HG03097 (cell line): ENCODE data around the gene GSTK1.
"Not testable (repeated sequence)": the region's sequence is repeated elsewhere in the genome, so short reads cannot be mapped to it uniquely, and the experiment has no call there.

ENCODE experiments used
- ATAC-seq: cut with Tn5 transposase; IDR thresholded peaks from one replicate; pipeline ENCODE4 v1.9.1; 2021; ENCODE audit not compliant: unreplicated experiment, low FRiP score

GSTK1 gene

DNA sequence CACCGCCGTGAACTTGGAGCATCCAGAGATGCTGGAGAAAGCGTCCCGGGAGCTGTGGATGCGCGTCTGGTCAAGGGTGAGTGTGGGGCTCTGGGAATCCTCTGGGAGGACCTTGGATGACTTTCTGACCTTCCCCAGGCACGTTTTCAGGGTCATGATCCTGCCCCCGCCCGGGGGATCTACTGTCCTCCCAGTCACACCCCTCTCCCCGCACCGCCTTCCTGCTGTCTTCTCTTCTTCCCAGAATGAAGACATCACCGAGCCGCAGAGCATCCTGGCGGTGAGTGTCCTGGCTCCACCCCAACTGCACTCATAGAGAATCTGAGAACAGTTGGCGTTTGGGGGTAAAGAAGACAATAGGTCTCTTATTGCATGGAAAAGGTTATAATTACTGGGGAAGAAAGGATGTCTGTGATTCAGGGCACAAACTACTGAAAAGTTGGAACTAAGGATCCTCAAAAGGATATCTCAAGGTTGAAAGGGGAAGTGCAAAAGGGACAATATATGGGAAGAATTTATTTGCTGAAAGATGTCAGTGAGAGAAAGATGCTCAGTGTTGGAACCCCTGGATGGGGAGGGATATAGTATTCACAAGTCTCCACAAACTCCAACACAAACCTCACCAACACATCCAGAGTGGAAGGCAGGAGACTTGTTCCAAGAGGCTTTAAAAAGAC is 1.9 kb downstream of the GSTK1 start:
- no peak for ATAC-seq

DNA sequence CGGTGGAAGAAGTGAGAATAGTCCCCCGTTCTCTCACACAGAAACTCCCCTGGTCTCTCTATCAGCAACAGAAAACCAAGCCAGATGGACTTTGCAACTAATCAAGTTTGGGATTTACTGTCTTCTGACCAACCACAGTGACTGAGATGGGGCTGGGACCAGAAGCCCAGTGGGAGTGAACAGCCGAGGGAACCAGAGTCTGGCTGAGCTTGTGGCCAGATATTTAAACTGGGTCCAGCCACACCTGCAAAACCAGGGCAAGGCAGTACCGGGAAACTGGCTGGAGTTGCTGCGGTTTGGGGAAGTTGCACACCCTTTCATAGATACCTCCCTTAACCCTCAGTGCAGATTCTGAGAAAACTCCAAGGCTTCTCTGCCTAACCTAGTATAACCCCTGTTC is 6.0 kb downstream of the GSTK1 start:
- ATAC-seq: no peak

DNA sequence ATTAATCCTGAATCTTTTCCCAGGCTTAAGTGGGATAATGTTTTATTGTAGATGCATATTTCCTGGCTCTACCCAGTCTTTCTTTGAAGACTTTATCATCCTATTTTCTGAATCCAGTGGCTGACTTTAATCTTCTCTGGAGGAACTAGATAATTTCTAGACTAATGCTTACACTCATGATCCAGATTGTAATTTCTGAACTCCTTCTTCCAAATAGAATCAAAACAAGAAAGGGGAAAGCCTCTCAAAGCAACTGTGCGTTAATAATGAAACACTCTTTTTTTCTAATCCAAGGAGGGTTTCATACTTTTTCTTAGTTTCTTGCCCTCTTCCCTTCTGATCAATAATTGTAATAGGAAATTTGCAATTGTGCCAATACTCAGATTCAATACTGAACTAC is 8.0 kb downstream of the GSTK1 start:
- ATAC-seq: no peak

DNA sequence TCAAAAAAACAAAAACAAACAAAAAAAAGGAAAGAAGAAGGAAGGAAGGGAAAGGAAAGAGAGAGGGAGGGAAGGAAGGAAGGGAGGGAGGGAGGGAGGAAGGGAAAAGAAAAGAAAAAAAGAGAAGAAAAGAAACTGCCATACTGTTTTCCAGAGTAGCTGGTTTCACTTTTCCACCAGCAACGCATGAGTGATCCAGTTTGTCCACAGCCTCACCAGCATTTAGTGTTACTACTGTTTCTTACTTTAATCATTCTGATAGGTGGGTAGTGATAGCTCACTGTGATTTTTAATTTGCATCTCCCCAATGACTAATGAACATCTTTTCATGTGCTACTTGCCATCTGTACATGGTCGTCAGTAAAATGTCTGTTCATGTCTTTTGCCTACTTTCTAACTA is 9.6 kb downstream of the GSTK1 start:
- ATAC-seq: no peak

DNA sequence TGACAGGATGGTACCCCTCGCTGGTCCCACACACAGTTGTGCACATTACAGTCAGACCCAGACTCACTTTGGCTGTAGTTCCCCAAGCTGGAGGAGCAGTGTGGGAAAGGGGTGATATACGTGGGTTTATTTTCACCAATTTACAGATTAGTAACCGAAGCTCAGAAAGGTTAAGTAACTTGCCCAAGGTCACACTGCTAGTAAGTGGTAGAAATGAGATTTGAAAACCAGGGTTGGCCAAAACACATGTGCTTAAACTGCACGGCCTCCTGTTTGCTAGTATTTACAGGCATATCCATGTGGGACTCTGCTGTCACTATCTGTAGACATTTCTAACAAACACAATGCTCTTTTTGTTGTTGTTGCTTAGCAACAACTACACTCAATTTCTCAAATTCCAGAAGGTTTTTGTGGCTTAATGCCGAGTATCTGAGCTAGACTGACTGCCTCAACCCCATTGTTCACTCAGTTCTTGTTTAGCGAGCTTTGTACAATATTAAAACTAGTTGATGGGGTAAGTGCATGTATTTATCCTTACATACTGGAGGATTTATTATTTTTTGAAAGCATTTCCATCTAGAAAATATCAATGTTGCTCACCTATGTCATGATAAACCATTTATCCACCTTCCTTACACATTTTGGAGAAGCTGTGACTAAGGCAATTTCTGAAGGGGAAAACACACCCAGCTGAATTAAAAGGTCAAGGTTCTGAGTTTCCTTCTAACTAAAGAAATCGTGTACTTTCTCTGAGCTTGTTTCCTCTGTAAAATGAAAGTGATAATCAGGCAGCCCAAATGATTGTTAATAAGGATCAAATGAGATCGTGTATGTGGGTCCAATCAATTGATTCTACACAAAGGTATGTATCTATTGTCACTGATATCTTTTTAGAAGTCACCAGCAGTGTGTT is 16.2 kb downstream of the GSTK1 start:
- no peak for ATAC-seq

DNA sequence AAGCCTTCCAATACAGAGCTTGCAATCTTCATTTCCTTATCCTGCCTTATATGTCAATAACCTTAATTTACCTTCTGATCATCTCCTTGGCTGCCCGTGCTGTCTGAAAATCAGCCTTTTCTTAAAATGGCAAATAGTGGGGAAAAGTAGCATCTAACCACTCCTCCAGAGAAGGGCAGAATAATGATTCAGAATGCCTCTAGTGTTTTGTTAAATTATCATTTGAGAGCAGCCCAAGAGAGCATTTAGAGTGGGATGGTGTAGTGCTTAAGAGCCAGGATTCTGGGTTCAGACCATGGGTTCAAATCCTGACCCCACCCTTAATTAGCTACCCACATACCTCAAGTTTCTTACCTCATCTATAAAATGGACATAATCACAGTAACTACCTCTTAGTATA is 16.9 kb downstream of the GSTK1 start:
- ATAC-seq: no peak

DNA sequence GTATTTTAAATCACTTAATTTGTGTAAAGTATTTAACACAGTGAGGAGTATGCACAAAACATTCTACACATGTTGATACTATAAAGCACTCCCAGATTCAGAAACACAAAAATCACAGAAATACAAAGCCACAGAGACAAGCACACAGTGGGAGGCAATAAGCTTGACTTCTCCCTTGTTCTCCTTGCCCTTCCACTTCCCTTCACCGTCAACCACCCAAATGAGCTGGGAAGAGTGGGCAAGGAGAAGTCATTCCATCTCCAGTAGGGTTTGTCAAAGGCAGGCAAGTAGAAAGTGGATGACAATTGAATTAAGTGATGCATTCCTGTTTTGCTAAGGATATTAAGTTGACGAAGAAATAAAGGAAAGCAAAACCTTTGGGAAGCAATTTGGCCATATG is 17.3 kb downstream of the GSTK1 start:
- no peak for ATAC-seq

DNA sequence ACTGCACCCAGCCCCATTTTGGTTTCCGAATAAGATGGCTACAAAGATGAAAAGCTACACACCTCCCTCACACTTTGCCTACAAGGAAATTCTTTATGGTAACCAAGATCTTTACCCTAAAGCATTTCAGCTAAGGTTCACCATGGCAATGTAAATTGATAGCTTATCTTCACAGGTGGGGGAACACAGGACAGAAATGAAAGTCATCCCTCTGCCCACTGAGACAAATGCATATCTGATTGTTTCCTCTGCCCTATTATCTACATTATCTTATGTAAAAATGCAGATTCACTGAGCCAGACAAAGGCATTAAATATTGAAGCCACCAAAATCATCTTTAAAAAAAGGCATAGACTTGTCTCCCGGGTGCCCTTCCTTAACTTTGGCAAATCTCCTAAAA is 18.3 kb downstream of the GSTK1 start:
- ATAC-seq: no peak

DNA sequence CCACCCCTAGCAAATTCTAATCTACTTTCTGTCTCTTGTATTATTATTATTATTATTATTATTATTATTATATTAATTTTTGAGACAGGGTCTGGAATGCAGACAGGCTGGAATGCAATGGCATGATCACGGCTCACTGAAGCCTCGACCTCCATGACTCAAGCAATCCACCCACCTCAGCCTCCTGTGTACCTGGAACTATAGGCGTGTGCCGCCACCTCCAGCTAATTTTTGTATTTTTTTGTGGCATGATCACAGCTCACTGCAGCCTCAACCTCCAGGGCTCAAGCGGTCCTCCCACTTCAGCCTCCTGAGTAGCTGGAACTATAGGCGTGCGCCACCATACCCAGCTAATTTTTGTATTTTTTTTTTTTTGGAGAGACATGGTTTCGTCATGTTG is 18.9 kb downstream of the GSTK1 start:
- ATAC-seq: no peak

DNA sequence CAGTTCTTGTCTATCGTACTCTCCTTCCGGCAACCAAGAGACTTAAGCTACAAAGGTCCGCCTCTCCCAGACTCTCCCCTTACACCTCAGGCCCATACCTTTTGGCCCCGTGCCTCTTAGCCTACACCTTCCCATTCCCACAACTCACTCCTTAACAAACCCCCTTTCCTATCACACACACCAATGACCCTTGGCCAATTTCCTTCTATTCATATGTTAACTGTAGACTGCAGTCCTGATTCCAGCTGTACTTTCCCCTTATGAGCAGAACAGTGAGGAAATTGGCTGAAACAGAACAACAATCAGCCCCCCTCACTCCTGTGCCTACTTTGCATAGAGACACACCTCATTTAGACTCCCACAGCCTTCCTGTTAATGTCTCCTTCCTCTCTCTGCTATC is 20.1 kb downstream of the GSTK1 start:
- no peak for ATAC-seq

DNA sequence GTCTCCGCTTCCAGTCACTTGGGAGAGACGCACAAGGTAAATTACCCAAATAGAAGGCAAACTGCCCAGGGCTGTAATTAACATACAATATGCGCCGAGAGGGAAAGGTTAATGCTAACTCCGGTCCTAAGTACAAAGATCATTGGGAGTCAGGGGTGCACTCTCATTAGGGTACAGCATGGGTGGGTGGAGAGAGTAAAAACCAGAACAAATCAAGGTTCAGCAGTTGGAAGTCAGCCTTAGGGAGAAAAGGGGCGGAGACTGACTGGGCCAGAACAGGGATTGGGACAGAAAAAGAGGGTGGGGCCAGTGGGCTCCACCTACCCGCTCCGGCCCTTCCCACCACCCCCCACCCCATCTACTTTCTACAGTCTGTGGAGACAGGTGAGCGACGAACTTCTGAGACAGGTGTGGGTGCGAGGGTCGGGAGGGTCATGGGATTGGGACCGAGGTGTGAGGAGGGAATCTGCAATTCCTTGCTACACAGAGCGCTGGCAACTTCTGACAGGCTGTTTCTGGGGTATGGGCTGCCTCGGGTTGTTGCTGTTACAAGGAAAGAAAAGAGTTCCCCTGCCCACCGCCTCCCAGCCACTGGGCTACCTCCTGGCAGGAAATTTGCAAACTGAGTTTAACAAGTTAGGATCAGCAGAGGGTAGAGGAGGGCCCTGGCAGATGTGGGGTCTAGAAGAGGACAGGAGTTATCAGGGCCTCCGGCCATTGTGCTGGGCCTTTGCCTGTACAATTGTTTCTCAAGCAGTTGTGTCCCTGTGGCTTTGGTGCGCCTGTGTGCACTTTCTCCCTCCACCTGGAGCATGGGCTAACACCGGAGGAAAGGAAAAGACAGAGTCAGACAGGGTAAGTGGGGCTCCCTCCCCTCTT is 21.6 kb downstream of the GSTK1 start, which contains the start of gene TMEM139:
TMEM139 (plus strand) TSS at position 368 of the 879 bp plus-strand sequence. CDS start 1,000 bp downstream, outside the sequence.
- no peak for ATAC-seq

DNA sequence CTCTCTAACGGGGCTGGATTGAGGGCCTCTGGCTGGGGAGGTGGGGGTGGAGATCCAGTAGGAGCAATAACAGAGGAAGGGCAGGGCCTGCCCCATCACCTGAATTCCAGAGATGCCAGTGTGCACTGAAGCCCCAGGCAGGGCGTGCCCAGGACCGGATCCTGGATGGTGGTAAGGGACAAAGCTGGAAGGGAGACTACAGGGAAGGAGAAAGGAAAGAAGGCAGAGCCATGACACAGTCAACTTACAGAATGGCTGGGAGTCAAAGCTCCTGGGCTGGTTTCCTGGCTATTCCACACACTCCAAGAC is 22.2 kb downstream of the GSTK1 start:
- ATAC-seq: no peak

DNA sequence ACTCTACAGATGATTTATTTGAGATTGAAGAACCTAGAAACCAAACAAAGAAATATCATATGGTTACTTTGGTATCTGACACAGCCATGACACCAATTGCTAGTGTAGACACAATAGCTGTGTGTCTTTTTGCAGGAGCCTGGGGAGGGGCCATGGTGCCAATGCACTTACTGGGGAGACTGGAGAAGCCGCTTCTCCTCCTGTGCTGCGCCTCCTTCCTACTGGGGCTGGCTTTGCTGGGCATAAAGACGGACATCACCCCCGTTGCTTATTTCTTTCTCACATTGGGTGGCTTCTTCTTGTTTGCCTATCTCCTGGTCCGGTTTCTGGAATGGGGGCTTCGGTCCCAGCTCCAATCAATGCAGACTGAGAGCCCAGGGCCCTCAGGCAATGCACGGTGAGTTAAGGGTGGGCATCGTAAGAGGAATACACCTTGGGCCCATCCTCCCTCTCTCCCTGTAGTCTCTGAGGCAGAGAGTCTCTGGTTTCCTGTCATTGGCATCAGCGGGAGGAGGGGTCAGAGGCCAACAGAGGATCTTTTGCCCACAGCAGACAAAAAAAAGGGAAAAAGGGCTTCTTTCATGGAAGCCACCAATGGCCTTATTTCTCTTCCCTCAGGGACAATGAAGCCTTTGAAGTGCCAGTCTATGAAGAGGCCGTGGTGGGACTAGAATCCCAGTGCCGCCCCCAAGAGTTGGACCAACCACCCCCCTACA is 22.7 kb downstream of the GSTK1 start:
- ATAC-seq: no peak

DNA sequence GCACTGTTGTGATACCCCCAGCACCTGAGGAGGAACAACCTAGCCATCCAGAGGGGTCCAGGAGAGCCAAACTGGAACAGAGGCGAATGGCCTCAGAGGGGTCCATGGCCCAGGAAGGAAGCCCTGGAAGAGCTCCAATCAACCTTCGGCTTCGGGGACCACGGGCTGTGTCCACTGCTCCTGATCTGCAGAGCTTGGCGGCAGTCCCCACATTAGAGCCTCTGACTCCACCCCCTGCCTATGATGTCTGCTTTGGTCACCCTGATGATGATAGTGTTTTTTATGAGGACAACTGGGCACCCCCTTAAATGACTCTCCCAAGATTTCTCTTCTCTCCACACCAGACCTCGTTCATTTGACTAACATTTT is 23.3 kb downstream of the GSTK1 start:
- ATAC-seq: no peak

DNA sequence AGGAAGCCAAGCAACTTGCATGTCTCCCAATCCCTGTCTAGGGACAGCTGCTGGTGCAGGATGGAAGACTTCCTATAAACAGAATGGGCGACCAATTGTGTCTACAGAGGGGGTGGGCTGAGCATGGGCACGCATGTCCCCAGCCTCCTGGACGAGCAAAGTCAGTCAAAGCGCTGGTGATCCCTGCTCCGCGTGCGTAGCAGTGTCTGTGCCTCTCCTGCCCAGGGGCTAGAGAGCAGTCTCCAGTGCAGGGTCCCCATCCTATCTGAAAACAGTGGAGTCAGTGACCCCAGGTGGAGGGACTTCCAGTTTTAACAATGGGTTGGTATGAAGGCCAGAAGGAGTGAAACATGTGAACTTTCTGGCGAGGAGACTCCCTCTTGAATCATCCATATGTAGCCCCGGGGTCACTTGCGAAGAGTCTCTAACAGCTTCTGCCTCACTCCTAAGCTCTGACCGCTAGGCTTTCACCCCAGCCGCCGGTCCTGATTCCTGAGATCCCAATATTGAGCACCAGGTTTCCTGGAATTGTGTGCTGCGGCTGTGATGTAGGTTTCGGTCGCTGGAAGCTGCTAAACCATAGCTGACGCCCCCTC is 24.2 kb downstream of the GSTK1 start:
- no peak for ATAC-seq

DNA sequence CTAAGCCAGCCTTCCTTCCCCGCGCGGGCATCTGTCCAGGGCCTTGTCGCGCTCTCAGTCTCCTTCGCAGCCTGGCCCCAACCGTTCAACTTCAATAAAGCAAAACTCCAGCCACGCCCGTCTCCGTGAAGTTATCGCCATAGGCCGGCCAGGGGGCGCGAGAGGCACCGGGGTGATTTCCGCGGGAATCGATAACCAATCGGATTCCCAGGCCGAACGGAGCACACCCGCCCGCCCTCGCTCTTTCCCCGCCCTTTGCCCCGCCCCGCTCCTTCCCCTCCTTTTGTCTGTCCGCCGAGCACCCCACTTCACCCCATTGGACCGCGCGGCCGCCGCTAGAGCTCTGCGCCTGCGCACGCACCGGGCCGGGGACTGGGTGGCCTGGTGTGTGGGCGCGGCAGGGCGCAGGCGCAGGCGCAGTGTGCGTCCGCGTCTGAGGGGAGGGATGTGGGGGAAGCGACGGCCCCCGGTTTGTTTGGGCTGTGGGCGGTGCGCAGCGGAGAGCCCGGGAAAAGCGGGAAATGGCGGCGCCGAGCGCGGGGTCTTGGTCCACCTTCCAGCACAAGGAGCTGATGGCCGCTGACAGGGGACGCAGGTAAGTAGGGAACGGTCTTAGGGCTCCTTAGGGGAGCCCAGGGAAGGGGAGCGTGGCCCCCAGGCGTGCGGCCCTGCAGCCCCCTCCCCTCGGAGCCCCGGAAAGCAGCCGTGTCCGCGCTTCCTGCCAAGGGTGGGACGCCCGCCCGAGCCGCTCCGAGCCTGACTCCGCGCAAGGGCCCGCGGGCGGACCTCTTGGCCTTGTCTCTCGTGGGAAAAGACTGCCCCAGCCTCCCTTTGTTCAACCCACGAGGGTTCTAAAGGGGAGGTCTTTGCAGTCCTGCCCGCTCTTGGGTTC is 24.9 kb downstream of the GSTK1 start, which contains the start of gene CASP2:
CASP2 (plus strand) TSS at position 417 of the 892 bp plus-strand sequence; CDS start at position 522, 105 bp downstream.
- ATAC-seq: peak; percentile 93

DNA sequence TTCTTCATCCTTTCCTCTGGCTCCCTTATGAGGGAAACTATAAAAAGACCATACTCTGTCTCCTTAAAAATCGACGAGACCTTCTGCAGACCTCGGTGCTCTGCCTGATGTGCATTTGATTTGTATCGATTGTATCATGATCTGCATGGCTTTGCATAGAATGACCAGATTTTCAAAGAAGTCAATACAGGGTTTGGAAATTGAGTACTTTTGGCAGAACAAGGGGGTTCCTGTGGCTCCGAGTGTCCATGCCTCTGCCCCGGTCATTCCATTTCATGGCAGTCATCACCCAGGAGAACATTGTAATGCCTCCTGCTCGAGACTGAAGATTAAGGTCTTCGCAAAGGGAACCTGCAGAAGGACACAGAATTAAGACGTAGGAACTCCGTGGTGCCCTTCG is 25.6 kb downstream of the GSTK1 start:
- ATAC-seq: no peak

DNA sequence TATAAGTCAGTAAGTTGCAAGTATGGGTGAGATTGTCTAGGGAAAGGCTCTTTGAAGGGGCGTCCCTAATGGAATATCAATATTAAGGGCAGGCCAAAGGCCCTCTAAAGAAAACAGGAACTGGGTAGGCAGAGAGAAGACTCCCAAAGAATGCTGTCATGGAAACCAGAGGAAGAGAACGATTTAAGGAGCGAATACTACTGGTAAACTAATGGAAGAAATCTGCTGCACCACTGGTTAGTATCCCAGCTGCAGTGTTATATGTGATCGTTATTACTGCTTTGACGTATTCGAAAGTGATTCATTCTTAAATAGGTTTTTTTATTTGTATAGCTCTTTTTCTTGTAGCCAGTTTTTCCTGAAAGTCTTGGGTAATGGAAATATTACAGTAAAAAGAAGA is 26.2 kb downstream of the GSTK1 start:
- no peak for ATAC-seq

DNA sequence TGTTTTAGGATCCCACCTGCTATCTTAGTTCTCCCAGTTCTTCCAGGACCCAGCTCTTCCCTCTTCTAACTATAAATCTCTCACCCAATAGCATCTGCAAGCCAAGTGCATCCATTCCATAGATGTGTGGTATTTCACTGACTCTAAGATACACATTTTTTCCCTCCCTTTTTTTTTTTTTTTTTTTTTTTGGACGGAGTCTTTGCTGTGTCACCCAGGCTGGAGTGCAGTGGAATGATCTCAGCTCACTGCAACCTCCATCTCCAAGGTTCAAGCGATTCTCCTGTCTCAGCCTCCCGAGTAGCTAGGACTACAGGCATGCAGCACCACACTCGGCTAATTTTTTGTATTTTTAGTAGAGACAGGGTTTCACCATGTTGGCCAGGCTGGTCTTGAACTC is 26.6 kb downstream of the GSTK1 start:
- not testable (repeated sequence) for ATAC-seq
